RWPE1 (cell line): ENCODE data around the gene SLC39A10.
"Not testable (repeated sequence)": the region's sequence is repeated elsewhere in the genome, so short reads cannot be mapped to it uniquely, and the experiment has no call there.

Experiments used
- CTCF ChIA-PET: fragments of 350-600 bp; sonication (Branson Sonifier 250); formaldehyde crosslinking; extraction: SDS; loops from one replicate; lab custom pipeline; 2021; lab: Yijun Ruan, JAX
- POLR2A ChIA-PET: fragments of 400-600 bp; formaldehyde crosslinking; extraction: SDS; loops from one replicate; lab custom pipeline; 2020; ENCODE audit warnings: antibody characterized with exemption; ENCODE audit not compliant: low non-redundant PET; lab: Yijun Ruan, JAX
- DNase-seq: peaks from one replicate; pipeline ENCODE4 v3.0.0; 2012; ENCODE audit warnings: low spot score
- H3K27ac ChIP-seq: fragments of 450-650 bp; 2 replicates; pipeline ENCODE4 v1.5.1; 2017
- CTCF ChIP-seq: fragments of 450-650 bp; conservative IDR thresholded peaks from 2 replicates; pipeline ENCODE4 v1.5.1; 2017; ENCODE audit warnings: low read depth, mild to moderate bottlenecking

The SLC39A10 gene

GRCh38 chr2:195687320-195688086 is 30.5 kb downstream of the SLC39A10 start:
- TF ChIP-seq CTCF: no peak
- H3K27ac ChIP-seq: no peak overlapping the region
- ChIA-PET CTCF (interaction anchor here (0.5 kb wide), 1 partner anchor 354 kb away, joined by 3 read pairs; no protein-coding TSS in a partner anchor), POLR2A (no interaction called here)
- no peak for DNase-seq

DNA sequence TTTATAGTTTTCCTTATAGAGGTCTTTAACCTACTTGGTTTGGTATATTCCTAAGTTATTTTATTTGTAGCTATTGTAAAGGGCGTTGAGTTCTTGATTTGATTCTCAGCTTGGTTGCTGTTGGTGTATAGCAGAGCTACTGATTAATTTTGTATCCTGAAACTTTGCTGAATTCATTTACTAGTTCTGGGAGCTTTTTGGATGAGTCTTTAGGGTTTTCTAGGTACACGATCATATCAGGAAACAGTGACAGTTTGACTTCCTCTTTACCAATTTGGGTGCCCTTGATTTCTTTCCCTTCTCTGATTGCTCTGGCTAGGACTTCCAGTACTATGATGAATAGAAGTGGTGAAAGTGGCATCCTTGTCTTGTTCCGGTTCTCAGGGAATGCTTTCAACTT is 35.5 kb downstream of the SLC39A10 start:
- H3K27ac ChIP-seq, CTCF ChIA-PET: not testable (repeated sequence)

GRCh38 chr2:195694553-195694952 is 37.5 kb downstream of the SLC39A10 start:
- TF ChIP-seq CTCF: no peak
- DNase-seq: no peak
- CTCF ChIA-PET: no interaction called here
- H3K27ac ChIP-seq: no peak overlapping the region
- POLR2A ChIA-PET: no interaction called here

More for the DNA sequence above, 35.5 kb downstream of the SLC39A10 start:
- DNase-seq, POLR2A ChIA-PET: not testable (repeated sequence)

DNA sequence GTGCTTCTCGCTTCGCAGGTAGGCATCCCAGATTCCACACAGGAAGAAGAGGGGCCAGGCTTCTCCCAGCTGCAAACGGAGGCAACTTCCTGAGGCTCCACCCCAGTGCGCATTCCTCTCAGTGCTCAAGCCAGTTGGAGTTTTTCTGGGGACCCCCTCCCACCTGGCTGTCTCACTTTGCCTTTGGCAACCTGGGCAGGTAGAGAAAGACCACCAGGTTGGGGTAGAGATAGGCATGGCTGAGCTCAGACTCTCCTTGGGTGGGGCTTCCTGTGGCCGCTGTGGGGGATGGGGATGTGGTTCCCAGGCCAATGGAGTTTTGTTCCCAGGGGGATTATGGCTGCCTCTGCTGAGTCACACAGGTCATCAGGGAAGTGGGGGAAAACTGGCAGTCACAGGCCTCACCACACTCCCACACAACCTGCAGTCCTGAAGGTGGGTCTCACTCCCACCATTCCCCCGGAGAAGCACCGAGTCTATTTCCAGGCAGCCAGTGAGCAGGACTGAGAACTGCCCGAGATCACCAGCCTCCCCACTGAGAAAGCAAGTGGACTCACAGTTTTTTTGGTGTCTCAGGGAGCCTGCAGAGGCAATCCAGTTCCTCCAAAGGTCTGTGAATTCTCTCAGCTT is 38.1 kb downstream of the SLC39A10 start:
- DNase-seq: no peak
- ChIA-PET POLR2A (no interaction called here), CTCF (no interaction called here)
- TF ChIP-seq CTCF: no peak
- no peak overlapping the region for H3K27ac ChIP-seq

DNA sequence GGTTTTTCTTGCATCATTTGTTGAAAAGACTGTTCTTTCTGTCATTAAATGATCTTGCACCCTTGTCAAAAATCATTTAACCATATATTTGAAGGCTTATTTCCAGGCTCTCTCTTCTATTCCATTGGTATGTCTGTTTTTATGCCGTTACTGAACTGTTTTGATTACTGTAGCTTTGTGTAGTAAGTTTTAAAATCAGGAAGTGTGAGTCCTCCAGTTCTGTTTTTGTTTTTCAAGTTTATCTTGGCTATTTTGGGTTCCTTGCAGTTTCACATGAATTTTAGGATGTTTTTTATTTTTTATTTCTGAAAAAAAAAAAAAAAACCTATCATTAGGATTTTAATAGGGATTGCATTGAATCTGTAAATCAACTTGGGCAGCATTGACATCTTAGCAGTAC is 39.0 kb downstream of the SLC39A10 start:
- H3K27ac ChIP-seq: no peak overlapping the region
- ChIA-PET POLR2A (no interaction called here), CTCF (no interaction called here)
- no peak for TF ChIP-seq CTCF
- DNase-seq: no peak

- TF ChIP-seq CTCF: no peak
Observed at GRCh38 chr2:195697681-195698220, 40.7 kb downstream of the SLC39A10 start.

DNA sequence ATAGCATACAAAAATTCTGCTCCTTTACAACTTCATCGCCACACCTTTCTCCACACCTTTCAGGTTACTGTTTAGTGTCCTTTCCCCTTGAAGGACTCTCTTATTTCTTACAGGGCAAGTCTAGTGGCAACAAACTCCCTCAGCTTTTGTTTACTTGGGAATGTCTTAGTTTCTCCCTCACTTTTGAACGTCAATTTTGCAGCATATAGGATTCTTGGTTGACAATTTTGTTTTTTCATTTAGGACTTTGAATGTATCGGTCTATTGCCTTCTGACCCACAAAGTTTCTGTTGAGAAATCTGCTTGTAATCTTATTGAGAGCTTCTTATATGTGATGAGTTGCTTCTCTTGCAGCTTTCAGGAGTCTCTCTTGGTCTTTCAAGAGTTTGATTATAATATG is 43.5 kb downstream of the SLC39A10 start:
- ChIA-PET POLR2A (no interaction called here), CTCF (no interaction called here)
- no peak for DNase-seq
- H3K27ac ChIP-seq: no peak overlapping the region
- no peak for TF ChIP-seq CTCF

More at GRCh38 chr2:195697681-195698220, 40.7 kb downstream of the SLC39A10 start:
- ChIA-PET CTCF (interaction anchor here (0.6 kb wide), 1 partner anchor 748 kb away, joined by 5 read pairs; no protein-coding TSS in a partner anchor), POLR2A (no interaction called here)
- H3K27ac ChIP-seq: no peak overlapping the region
- DNase-seq: no peak
